GM12878 (cell line): ENCODE measurements around the gene WDR72. TPM values are rescaled to one million over a fixed set of nuclear protein-coding genes. Genes with fewer than 3 reads are reported as not detected.

Experiments used
- ATAC-seq: fragments of 200-7000 bp; cut with Tn5 transposase; 3 replicates; pipeline ENCODE4 v1.9.1; 2020; ENCODE audit warnings: mild to moderate bottlenecking, moderate library complexity
- BruUV-seq: library from RNA; stranded (reverse); fragments of 400-500 nt; replicated peaks from 2 replicates; lab custom pipeline; 2021; lab: Mats Ljungman, UMichigan
- CTCF ChIA-PET: fragments of 300-600 bp; sonication (Branson Sonifier 250); formaldehyde crosslinking; extraction: SDS; loops from one replicate; lab custom pipeline; 2021; ENCODE audit warnings: inconsistent platforms; lab: Yijun Ruan, JAX
- POLR2A ChIA-PET: fragments of 350-600 bp; formaldehyde crosslinking; extraction: SDS; loops from one replicate; lab custom pipeline; 2021; ENCODE audit warnings: inconsistent platforms; lab: Charles Lee
- RAD21 ChIA-PET: fragments of 300-600 bp; sonication (Branson Sonifier 250); formaldehyde crosslinking; loops from one replicate; lab custom pipeline; 2023; ENCODE audit warnings: antibody characterized with exemption; ENCODE audit not compliant: unreplicated experiment; lab: Charles Lee
- SMC1A ChIA-PET: fragments of 300-600 bp; sonication (Branson Sonifier 250); formaldehyde crosslinking; loops from one replicate; lab custom pipeline; 2023; ENCODE audit not compliant: unreplicated experiment, uncharacterized antibody; lab: Charles Lee
- DNase-seq: peaks from one replicate; pipeline ENCODE4 v3.0.0-alpha.2; 2011; ENCODE audit warnings: low read depth, low spot score
- FAIRE-seq: peaks from 3 replicates; lab custom pipeline; 2011; peaks lifted over from hg19 to GRCh38; lab: Jason Lieb, UNC
- H2AFZ ChIP-seq: 2 replicates; pipeline ENCODE4 v1.6.0; 2011; ENCODE audit warnings: low read depth, low read length, control low read depth; ENCODE audit not compliant: control insufficient read depth
- H3K27ac ChIP-seq: 2 replicates; pipeline ENCODE4 v1.5.1; 2011; ENCODE audit warnings: control low read depth; ENCODE audit not compliant: control insufficient read depth, insufficient read depth
- H3K27me3 ChIP-seq, 2 experiments: replicated peaks in 1 of 2; 2 replicates each; pipeline versions ENCODE4 v1.6.0 to v1.6.1; 2011; ENCODE audit warnings: low read length in 1 of 2; ENCODE audit not compliant: control insufficient read depth in 2 of 2, insufficient read depth in 2 of 2
- H3K36me3 ChIP-seq, 2 experiments: 2 replicates each; pipeline ENCODE4 v1.5.1; 2011; ENCODE audit warnings: low read length in 1 of 2; ENCODE audit not compliant: control insufficient read depth in 2 of 2, insufficient read depth in 2 of 2
- H3K4me1 ChIP-seq: 2 replicates; pipeline ENCODE4 v1.6.1; 2011; ENCODE audit warnings: mild to moderate bottlenecking, low read length, moderate library complexity, mixed read lengths; ENCODE audit not compliant: control insufficient read depth, insufficient read depth
- H3K4me2 ChIP-seq: 2 replicates; pipeline ENCODE4 v1.6.0; 2011; ENCODE audit warnings: control low read depth; ENCODE audit not compliant: control insufficient read depth, insufficient read depth
- H3K4me3 ChIP-seq: fragments of 200-600 bp; sonication (generic); 2 replicates; pipeline ENCODE4 v1.5.1; 2016
- H3K79me2 ChIP-seq: 2 replicates; pipeline ENCODE4 v1.6.0; 2011; ENCODE audit warnings: low read length; ENCODE audit not compliant: control insufficient read depth, insufficient read depth
- H3K9ac ChIP-seq: 2 replicates; pipeline ENCODE4 v1.8.0; 2011; ENCODE audit warnings: low read length, control low read depth, mixed read lengths; ENCODE audit not compliant: control insufficient read depth, insufficient read depth
- H3K9me3 ChIP-seq: replicated peaks from 3 replicates; pipeline ENCODE4 v1.5.1; 2011; ENCODE audit warnings: mild to moderate bottlenecking, low read length; ENCODE audit not compliant: control insufficient read depth, insufficient read depth
- H4K20me1 ChIP-seq: 2 replicates; pipeline ENCODE4 v1.6.0; 2011; ENCODE audit not compliant: control insufficient read depth, insufficient read depth
- BMI1 ChIP-seq: fragments of 450-650 bp; IDR thresholded peaks from 2 replicates; pipeline ENCODE4 v1.6.1; 2016; ENCODE audit warnings: mild to moderate bottlenecking, moderate library complexity, borderline replicate concordance
- CREB1 ChIP-seq: IDR thresholded peaks from 2 replicates; pipeline ENCODE4 v1.6.1; 2012; ENCODE audit warnings: low read depth, mild to moderate bottlenecking, inconsistent platforms
- DPF2 ChIP-seq: fragments of 450-650 bp; IDR thresholded peaks from 2 replicates; pipeline ENCODE4 v1.6.1; 2017; ENCODE audit warnings: mild to moderate bottlenecking
- EZH2 ChIP-seq: IDR thresholded peaks from 2 replicates; pipeline ENCODE4 v1.6.1; 2012; ENCODE audit warnings: low read depth, mild to moderate bottlenecking, control low read depth, inconsistent platforms, low read length, borderline replicate concordance; ENCODE audit not compliant: control insufficient read depth
- IKZF2 ChIP-seq, 2 experiments: fragments of 450-650 bp; IDR thresholded peaks; 2 replicates each; pipeline ENCODE4 v1.6.1; 2017; ENCODE audit warnings: mild to moderate bottlenecking in 2 of 2, moderate library complexity in 2 of 2
- IRF5 ChIP-seq: fragments of 450-650 bp; IDR thresholded peaks from 2 replicates; pipeline ENCODE4 v1.6.1; 2017; ENCODE audit warnings: borderline replicate concordance
- MTA2 ChIP-seq: fragments of 450-650 bp; IDR thresholded peaks from 2 replicates; pipeline ENCODE4 v1.6.1; 2016; ENCODE audit warnings: low read depth, mild to moderate bottlenecking, moderate library complexity
- NFIC ChIP-seq: IDR thresholded peaks from 2 replicates; pipeline ENCODE4 v1.6.1; 2012; ENCODE audit warnings: low read depth, mild to moderate bottlenecking, inconsistent platforms, low read length, moderate library complexity
- NFXL1 ChIP-seq: fragments of 450-650 bp; IDR thresholded peaks from 2 replicates; pipeline ENCODE4 v1.6.1; 2017; ENCODE audit warnings: antibody characterized with exemption, mild to moderate bottlenecking, borderline replicate concordance
- SIX5 ChIP-seq: IDR thresholded peaks from 2 replicates; pipeline ENCODE4 v1.6.1; 2011; ENCODE audit warnings: mild to moderate bottlenecking, low read depth, low read length, moderate library complexity; ENCODE audit not compliant: severe bottlenecking
- SREBF2 ChIP-seq: IDR thresholded peaks from 2 replicates; pipeline ENCODE4 v1.6.1; 2012; ENCODE audit warnings: mild to moderate bottlenecking, low read length
- TAF1 ChIP-seq: IDR thresholded peaks from 2 replicates; pipeline ENCODE4 v1.6.1; 2011; ENCODE audit warnings: mild to moderate bottlenecking, low read depth, low read length, borderline replicate concordance
- TCF12 ChIP-seq: IDR thresholded peaks from 2 replicates; pipeline ENCODE4 v1.6.1; 2011; ENCODE audit warnings: low read depth, mild to moderate bottlenecking, low read length
- ZNF274 ChIP-seq: IDR thresholded peaks from one replicate; pipeline ENCODE4 v1.8.0; 2011; ENCODE audit not compliant: insufficient read length, insufficient read depth
- WGBS: methylation state at CpG from one replicate; pipeline ENCODE4 v1.1.6; 2016; ENCODE audit warnings: low lambda C conversion rate; ENCODE audit not compliant: insufficient replicate concordance, insufficient coverage; ENCODE audit errors: missing lambda C conversion rate; 5-methylcytosine and 5-hydroxymethylcytosine counted together
- in situ Hi-C: fragments of 300-500 bp; cut with MboI; formaldehyde crosslinking; loops from 9 replicates; pipeline ENCODE4 v1.14.3; 2018; ENCODE audit warnings: mixed read lengths
- intact Hi-C: fragments of 100-400 bp; cut with micrococcal nuclease; formaldehyde crosslinking; loops from one replicate; pipeline ENCODE4 v1.14.2; 2022; ENCODE audit not compliant: unreplicated experiment
- polyA plus RNA-seq, 11 experiments: library from polyadenylated mRNA; depleted of rRNA in 4 of 11; unstranded in 6 of 11; stranded (reverse) in 5 of 11; fragments of >200 nt; fragmentation: Nextera tagmentation in 4 of 11; fragmentation: Illumina TruSeq in 1 of 11; extraction: Ambion mirVana in 4 of 11; extraction: Trizol in 1 of 11; gene quantifications; 1 replicate in 1 of 11; 2 replicates in 10 of 11; pipeline versions ENCODE4 v1.2.1 to v1.2.3, GENCODE V29; 2011 to 2016; ENCODE audit warnings: inconsistent platforms in 2 of 11, missing spikeins in 2 of 11, low read depth in 1 of 11
- total RNA-seq, 4 experiments: library from RNA; depleted of rRNA in 3 of 4; stranded (reverse); fragments of >200 nt in 3 of 4; fragmentation: Illumina TruSeq in 1 of 4; extraction: Trizol in 1 of 4; gene quantifications; 2 replicates each; pipeline versions ENCODE4 v1.2.1 to v1.2.3, GENCODE V29; 2013 to 2021

WDR72 gene
- total and polyA plus RNA-seq, 10 of the 15 experiments (the other 5 are each of a cell fraction or from before 2014, with no cell fraction given), result 0.03 TPM; not detected in 9

DNA sequence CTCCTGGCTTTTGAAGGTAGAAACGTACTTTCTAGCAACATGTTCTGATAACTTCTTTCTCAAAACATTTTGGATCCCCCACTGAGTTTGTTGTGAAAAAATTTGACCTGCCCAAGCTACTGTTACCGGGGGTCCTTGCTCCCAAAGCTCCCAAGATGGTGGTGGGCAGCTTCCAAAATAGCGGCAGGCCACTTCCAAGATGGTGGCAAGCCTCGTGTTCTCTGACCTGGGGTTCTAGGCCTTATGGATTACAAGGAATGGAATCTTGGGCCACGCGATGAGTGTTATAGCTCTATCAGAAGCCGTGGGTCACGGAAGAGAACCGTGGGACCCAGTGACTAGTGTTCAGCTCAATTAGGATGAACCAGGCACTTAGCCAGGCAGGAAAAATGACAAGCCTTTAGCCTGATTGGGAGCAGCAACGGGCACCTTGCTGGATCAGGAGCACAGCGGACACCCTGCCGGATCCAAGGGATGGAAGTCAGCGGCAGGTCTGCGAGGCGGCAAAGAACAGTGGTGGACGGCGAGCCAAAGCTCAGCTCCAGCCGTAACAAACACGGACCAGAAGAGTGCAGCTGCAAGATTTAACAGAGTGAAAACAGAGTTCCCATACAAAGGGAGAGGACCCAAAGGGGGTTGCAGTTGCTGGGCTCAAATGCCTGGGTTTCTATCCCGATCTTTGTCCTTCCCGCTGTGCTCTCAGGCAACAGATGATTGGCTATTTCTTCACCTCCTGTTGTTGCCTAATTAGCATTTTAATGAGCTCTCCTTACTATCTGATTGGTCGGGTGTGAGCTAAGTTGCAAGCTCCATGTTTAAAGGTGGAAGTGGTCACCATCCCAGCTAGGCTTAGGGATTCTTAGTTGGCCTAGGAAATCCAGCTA, 133.3 kb downstream of the WDR72 start:
- Histone ChIP-seq H3K9me3 (no peaks in the 10 kb centered on the region), H2AFZ (no peak overlapping the region), H3K27ac (no peak overlapping the region), H3K27me3 (no peaks in the 10 kb centered on the region), H3K9ac (no peak overlapping the region), H3K4me1 (no peaks in the 10 kb centered on the region), H3K4me2 (no peak overlapping the region), H3K4me3 (no peak overlapping the region), H4K20me1 (no peaks in the 10 kb centered on the region), H3K79me2 (no peaks in the 10 kb centered on the region), H3K36me3 (no peaks in the 10 kb centered on the region)
- BruUV-seq, result no TSS peak
- no peak for FAIRE-seq
- ATAC-seq, result no peak
- ChIA-PET POLR2A (no interaction called here), RAD21 (no interaction called here), SMC1A (interaction anchor here (0.7 kb wide), 1 partner anchor 30 kb away, joined by 3 read pairs; no protein-coding TSS in a partner anchor), CTCF (no interaction called here)
- intact Hi-C loops (no loop called here), in situ Hi-C loops (no loop called here)
- no peak for TF ChIP-seq IKZF2 (IDR thresholded peaks at IDR 0.05)
- no peak for TF ChIP-seq TCF12
- no peak for TF ChIP-seq SREBF2
- TF ChIP-seq EZH2, result no peak
- no peak for TF ChIP-seq BMI1
- no peak for TF ChIP-seq MTA2
- no peak for TF ChIP-seq NFXL1
- no peak for TF ChIP-seq TAF1
- no peak for TF ChIP-seq IRF5
- TF ChIP-seq ZNF274, result no peak
- no peak for TF ChIP-seq SIX5
- TF ChIP-seq CREB1, result no peak
- no peak for TF ChIP-seq DPF2
- no peak for TF ChIP-seq NFIC
- 46% methylated on average over 22 of the region's 22 CpGs for WGBS
- DNase-seq, result no peak
